ENCODE measurements around the gene CDC42BPB.

The CDC42BPB gene

DNA sequence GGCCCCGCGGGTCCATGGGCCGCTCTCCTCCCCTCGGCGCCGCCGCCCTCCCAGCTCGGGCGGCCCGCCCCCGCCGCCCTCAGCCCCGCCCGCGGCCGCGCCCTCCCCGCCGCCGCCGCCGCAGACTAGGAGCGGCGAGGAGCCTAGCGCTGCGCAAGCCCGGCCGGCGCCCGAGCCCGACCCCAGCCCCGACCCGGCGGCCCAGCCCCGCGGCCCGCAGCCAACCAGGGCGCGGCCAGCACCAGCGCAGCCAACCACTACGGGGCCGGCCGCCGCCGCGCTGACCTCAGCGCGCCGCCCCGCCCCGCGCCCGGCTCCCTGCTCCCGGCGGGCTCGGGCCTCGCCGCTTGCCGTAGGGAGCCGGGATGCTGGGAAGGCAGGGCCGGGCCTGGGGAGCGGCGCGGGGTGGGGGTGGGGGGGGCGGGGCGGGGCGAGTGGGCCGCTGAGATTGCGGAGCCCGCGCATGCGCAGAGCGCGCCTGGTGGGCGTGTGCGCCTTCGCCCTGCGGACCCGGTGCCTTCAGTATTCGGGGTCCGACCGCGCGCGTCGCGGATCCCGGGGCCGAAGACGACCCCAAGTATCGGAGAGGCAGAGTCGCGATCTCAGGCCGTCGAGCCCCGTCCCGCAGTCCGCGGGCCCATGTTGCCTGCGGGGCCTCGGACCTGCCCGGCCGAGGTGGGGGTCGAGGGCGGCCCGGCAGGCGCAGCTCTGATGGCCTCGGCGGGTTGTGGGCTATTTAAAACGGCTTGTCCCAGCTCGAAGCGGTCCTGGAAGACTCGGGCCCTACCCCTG lies at the start of gene CDC42BPB:
Gene CDC42BPB (minus strand): TSS at position 178 of the 792 bp plus-strand sequence. CDS start 376 bp downstream, outside the sequence.
- peak; percentile 46 for DNase-seq (ENCODE audit: low read depth)

DNA sequence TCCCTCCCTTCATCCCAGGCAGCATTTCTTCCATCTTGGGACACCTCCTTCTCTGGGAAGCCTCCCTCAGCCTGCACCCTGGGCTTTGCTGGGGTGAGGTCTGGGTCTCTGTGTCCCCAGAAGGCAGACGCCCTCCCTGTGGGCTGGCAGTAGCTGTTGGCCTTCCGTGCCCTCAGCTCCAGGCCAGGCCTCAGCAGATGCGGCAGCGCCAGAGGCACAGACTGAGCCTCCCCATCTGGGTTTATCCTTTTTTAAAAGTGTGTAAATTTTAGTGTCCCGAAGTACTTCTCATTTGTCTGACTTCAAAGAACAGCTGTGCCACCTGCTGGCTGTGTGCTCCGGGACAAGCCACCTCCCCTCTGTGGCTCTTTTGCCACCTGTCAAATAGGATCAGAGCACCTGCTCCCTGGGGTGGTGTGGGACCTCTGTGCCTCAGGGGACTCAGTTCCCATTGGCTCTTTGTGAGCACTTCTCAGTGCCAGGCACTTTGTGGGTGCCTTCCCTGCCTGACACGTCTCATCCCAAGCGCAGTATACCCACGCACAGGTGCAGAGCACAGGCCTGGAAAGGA lies 48.3 kb upstream of the CDC42BPB start:
- no peak for DNase-seq (ENCODE audit: low read depth)

DNA sequence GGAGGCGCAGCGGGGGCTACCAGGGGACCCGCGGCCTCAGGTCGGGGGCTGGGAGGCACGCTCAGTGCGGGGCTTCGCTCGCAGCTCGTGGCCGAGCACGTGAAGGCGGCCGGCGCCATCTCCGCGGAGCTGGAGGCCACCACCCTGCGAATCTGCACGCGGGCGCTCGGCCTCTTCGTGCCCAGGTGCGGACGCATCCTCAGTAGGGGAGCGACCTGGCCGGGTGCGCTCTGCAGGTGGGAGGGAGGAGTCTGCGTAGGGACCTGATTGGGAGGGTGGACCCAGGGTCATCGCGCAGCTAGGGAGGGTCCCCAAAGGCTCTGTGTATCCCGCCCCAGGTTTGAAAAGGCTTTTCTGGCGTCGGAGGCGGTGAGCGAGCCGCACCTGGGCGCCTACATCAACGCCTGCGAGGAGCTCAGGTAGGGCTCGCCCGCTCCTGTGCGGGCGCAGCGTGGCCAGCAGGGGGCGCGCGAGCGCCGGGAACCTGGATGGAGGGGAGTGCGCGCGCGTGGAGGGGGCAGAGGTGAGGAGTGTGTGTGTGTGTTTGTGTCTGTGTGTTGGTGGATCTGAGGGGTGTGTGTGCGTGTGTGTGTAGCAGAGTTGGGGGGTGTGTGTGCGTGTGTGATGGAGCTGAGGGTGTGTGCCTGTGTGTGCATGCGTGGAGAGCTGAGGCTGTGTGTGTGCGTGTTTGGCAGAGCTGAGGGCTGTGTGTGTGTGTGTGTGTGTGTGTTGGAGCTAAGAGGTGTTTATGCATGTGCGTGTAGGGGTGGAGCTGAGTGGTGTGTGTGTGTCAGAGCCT lies 47.5 kb upstream of the CDC42BPB start:
- no peak for DNase-seq (ENCODE audit: low read depth)

DNA sequence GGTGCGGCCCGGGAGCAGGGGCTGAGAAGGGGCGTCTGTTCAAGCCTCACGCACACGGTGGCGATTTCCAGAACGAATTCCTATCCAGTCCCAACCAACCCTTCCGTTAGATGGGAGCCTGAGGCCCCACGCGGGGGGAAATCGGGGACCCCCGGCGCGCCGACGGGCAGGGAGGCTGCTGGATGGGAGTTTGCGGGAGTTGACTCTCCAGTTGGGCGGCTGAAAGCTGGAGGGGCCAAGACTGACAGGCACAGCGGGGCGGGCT lies 47.0 kb upstream of the CDC42BPB start:
- no peak for DNase-seq (ENCODE audit: low read depth)

DNA sequence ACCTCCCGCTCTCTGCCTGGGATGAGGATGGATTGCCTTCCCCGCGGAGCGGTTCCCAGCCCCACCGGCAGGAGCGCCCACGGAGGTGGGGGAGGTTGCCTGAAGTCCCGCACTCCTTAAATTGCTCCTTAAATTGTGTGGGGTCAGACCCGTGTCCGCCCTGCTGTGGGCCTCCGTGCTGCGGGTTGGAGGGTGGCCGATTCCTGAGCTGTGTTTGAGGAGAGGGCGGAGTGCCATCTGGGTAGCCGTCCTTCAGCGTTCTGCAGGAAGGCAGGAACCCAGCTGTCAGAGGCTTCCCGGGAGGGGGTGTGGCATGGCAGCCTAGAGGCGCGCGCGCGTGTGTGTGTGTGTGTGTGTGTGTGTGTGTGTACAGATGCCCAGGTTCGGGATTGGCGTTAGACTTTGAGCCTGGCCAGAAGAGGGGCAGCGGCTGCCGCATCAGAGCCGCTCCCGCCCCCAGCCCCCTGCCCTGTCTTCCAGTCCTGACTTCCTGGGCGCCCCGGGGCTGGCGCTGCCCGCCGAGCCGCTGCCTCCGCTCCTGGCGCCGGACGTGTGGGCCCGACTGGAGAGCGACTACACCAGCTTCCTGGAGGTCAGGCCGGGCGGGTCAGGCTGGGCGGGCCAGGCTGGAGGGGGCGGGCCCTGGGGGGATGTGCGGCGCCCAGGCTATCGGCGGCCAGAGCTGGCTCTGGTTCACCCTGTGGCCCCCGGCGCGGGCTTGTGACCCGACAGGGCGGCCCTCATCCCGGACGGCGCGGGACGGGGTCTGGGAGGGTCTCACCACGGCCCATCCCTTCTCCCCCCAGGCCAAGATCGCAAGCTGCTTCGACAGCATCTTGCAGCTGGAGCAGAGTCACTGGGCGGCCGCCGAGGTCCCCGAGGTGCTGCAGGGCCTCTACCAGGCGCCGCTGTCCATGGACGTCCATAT lies 46.4 kb upstream of the CDC42BPB start:
- no peak for DNase-seq (ENCODE audit: low read depth)

DNA sequence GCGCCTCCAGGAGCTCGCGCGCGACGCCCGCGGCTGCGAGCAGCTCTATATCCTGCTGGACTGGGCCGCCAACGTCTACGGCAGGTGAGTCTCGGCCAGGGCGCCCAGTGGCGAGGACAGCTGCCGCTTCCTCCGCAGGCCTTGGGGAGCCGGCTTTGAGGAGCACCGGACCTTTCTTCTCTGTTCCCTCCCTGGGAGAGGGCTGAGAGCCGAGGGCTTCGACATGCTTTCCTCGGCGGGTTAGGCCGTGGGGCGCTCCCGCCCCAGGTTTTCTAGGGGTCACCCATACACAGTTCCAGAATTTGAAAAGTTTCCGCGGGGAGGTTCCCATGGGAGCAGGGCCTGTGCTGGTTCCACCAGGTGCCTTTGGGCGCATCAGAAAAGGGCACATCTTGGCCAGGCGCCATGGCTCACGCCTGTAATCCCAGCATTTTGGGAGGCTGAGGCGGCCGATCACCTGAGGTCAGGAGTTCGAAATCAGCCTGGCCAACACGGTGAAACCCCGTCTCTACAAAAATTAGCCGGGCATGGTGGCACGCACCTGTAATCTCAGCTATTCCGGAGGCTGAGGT lies 45.4 kb upstream of the CDC42BPB start:
- no peak for DNase-seq (ENCODE audit: low read depth)

GRCh38 chr14:103101963-103102688 lies 44.8 kb upstream of the CDC42BPB start:
- no peak for DNase-seq (ENCODE audit: low read depth)

DNA sequence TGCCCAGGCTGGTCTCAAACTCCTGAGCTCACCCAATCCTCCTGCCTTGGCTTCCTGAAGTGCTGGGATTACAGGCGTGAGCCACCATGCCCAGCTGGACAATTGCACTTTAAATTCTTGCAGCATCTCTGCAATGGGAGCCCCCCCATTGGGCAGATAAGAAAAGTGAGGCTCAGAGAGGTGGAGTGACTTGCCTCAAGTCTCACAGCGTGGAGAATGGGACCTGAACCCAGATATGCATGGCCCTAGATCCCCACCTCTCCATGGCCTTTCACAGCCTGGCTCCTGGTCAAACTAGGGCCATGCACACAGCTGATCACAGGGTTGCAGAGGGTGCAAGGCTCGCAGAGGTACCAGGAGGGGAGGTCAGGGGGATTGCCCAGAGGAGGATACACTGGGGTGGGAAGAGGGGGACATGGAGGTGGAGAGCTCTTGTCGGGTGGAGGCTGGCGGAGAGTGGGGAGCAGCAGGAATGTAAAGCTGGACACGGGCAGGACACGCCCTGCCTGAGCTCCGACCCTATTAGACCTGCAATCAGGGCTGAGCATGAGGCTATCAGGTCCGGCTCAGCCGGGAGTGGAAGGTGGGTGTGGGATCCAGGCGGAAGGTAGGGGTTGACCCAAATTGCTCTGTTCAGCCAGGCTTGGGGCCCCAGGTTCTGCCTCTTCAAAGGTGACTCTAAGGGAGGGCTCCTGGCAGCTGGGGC lies 44.1 kb upstream of the CDC42BPB start:
- no peak for DNase-seq (ENCODE audit: low read depth)

DNA sequence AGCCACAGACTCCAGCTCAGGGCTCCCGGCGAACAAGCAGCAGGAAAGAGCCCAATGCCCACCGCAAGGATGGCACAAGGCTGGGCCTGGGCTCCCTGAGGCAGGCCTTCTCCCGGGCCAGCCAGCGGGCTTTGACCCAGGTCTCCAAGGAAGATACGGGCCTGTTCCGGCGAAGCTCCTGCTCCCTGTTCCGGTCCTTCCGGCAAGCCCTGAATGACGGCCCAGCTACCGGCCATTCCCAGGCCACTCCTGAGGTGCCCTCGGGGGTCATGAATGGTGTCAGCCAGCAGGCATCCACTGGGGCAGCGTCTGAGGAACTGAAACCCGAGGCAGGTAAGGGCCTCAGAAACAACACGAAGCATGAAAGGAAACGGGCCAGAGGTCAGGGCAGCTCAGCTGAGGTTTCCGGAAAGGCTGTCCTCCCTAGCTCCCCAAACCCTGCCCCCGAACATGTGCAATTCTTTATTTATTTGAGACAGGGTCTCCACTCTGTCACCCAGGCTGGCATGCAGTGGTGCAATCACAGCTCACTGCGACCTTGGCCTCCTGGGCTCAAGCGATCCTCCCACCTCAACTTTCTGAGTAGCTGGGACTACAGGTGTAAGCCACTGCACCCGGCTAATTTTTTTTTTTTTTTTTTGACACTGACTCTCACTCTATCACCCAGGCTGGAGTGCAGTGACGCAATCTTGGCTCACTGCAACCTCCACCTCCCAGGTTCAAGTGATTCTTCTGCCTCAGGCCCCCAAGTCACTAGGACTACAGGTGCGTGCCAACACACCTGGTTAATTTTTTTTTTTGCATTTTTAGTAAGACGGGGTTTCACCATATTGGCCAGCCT lies 43.2 kb upstream of the CDC42BPB start:
- no peak for DNase-seq (ENCODE audit: low read depth)

GRCh38 chr14:103099733-103100280 lies 42.5 kb upstream of the CDC42BPB start:
- no peak for DNase-seq (ENCODE audit: low read depth)

- DNase-seq (ENCODE audit: low read depth): no peak
Observed at GRCh38 chr14:103099081-103099732, 41.9 kb upstream of the CDC42BPB start.

- DNase-seq (ENCODE audit: low read depth): no peak
Observed at GRCh38 chr14:103097994-103098957, 40.9 kb upstream of the CDC42BPB start.

- no peak for DNase-seq (ENCODE audit: low read depth)
Observed at GRCh38 chr14:103097244-103097993, 40.1 kb upstream of the CDC42BPB start.

- DNase-seq (ENCODE audit: low read depth): no peak
Observed at GRCh38 chr14:103096387-103096786, 39.0 kb upstream of the CDC42BPB start.

- DNase-seq (ENCODE audit: low read depth): no peak
Observed at GRCh38 chr14:103095210-103095778, 37.9 kb upstream of the CDC42BPB start.

All from HS-27A (cell line).